Osteocyte (in vitro differentiated cells): ENCODE results near the gene PTPRD. TPM values are rescaled to one million over a fixed set of nuclear protein-coding genes. Genes with fewer than 3 reads are reported as not detected.
A peak's percentile ranks its signal among the peaks of the same experiment; 100 is the strongest.

Source experiments
- DNase-seq: peaks from one replicate; pipeline ENCODE4 v3.0.0; 2021; ENCODE audit warnings: mixed read lengths; ENCODE audit not compliant: unreplicated experiment; ENCODE audit errors: extremely low spot score
- H3K27ac Mint-ChIP-seq: one replicate; pipeline ENCODE4 v1.8.0; 2021; ENCODE audit warnings: mild to moderate bottlenecking, mixed read lengths; ENCODE audit not compliant: unreplicated experiment
- H3K27me3 Mint-ChIP-seq: one replicate; pipeline ENCODE4 v1.8.0; 2021; ENCODE audit warnings: mixed read lengths; ENCODE audit not compliant: unreplicated experiment
- H3K36me3 Mint-ChIP-seq: one replicate; pipeline ENCODE4 v1.8.0; 2021; ENCODE audit warnings: mixed read lengths; ENCODE audit not compliant: unreplicated experiment
- H3K4me1 Mint-ChIP-seq: one replicate; pipeline ENCODE4 v1.8.0; 2021; ENCODE audit warnings: mixed read lengths; ENCODE audit not compliant: unreplicated experiment
- H3K4me3 Mint-ChIP-seq: one replicate; pipeline ENCODE4 v1.8.0; 2021; ENCODE audit warnings: mild to moderate bottlenecking, moderate library complexity, mixed read lengths; ENCODE audit not compliant: unreplicated experiment
- H3K9me3 Mint-ChIP-seq: one replicate; pipeline ENCODE4 v1.8.0; 2021; ENCODE audit warnings: mixed read lengths; ENCODE audit not compliant: unreplicated experiment
- total RNA-seq: library from RNA; stranded (reverse); gene quantifications from 2 replicates; pipeline ENCODE4 v1.2.1, GENCODE V29; 2021
- TF ChIP-seq, protein P1 (sequence below): fragments of 200-600 bp; sonication (generic); IDR thresholded peaks from 2 replicates; pipeline ENCODE4 v1.5.0; 2021; ENCODE audit warnings: antibody characterized with exemption, mild to moderate bottlenecking, moderate library complexity

PTPRD gene
- total RNA-seq, 1 donor from 2014 or later = 5.4 TPM

DNA sequence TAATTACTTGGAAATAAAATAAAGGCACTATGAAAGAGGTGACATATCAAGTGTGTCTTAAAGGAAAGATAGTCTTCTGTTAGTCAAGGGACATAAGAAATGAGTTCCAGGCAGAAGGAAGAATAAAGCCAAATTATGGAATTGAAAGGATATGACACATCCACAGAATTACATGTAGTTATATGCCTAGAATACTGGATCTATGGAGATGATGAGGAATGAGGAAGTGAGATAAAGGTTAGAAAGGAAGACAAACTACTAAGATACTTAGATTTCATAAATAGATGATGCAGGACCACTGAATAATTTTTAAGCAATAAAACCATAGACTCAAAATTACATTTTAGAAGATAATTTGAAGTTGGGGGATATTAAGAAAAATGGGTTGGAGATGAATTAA, 609.8 kb downstream of the PTPRD start:
- TF ChIP-seq, protein P1, sequence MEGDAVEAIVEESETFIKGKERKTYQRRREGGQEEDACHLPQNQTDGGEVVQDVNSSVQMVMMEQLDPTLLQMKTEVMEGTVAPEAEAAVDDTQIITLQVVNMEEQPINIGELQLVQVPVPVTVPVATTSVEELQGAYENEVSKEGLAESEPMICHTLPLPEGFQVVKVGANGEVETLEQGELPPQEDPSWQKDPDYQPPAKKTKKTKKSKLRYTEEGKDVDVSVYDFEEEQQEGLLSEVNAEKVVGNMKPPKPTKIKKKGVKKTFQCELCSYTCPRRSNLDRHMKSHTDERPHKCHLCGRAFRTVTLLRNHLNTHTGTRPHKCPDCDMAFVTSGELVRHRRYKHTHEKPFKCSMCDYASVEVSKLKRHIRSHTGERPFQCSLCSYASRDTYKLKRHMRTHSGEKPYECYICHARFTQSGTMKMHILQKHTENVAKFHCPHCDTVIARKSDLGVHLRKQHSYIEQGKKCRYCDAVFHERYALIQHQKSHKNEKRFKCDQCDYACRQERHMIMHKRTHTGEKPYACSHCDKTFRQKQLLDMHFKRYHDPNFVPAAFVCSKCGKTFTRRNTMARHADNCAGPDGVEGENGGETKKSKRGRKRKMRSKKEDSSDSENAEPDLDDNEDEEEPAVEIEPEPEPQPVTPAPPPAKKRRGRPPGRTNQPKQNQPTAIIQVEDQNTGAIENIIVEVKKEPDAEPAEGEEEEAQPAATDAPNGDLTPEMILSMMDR = no peak
- H3K27me3 Mint-ChIP-seq = no peaks in the 10 kb centered on the region
- H3K4me3 Mint-ChIP-seq = no peak overlapping the region
- H3K4me1 Mint-ChIP-seq = peaks cover 6% of the 10 kb centered on the region
- DNase-seq = no peak
- no peak overlapping the region for H3K27ac Mint-ChIP-seq
- no peaks in the 10 kb centered on the region for H3K9me3 Mint-ChIP-seq
- H3K36me3 Mint-ChIP-seq = no peaks in the 10 kb centered on the region

DNA sequence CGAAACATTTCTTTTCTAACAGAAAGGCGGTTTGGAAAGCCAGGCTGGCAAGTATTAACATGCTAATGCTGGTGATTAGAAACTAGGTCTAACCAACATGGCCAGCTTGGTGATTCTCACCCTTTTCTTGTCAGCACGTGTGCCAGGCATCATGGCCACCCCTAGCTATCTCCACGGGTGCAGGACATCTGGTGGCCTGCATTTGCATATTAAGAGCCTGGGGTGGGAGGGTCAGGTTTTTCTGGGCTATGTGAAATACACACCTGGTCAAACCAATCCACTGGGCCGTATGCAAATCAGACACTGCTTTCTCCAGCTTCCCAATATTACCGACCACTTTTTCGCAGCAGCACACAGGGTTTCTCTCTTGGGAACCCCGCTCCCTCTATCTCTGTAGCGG, 612.1 kb downstream of the PTPRD start:
- Mint-ChIP-seq H3K9me3 (no peaks in the 10 kb centered on the region), H3K36me3 (no peaks in the 10 kb centered on the region), H3K27ac (no peak overlapping the region), H3K4me3 (no peak overlapping the region), H3K4me1 (peaks cover 6% of the 10 kb centered on the region), H3K27me3 (no peaks in the 10 kb centered on the region)
- no peak for DNase-seq
- TF ChIP-seq, protein P1 = no peak

DNA sequence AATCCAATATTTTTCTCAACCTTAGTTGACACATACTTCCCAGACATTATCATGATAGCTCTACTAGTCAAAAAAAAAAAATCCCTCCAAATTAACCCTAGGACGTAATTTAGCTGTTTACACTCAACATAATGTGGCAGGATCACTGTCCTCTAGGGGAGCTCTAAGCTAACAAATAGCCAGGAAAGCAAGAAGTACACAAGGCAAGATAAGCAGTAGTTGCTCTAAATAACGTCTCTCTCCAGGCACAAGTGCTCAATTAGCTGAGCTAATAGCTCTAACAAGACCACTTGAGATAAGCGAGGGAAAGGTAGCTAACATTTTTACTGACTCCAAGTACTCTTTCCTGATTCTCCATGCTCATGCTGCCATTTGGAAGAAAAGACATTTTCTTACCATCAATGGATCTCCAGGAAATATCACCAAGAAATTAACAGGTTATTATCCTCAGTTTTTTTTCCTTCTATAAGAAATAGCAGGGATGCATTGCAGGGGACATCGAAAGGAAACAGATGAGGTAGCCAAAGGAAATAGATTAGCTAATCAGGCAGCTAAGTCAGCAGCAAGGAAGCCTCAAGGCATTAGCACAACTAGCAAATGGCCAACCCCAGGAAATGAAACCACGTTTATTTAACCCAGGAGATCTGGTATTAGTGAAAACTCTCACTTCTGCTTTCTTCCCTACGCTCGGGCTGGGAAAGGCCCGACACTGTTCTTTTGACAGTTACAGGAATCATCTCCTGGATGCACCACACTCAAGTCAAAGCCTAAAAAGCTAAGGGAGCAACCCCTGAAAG, 614.1 kb downstream of the PTPRD start:
- no peaks in the 10 kb centered on the region for H3K36me3 Mint-ChIP-seq
- peaks cover 6% of the 10 kb centered on the region for H3K4me1 Mint-ChIP-seq
- TF ChIP-seq, protein P1 = peak; percentile 36
- H3K4me3 Mint-ChIP-seq = peak overlapping the region; percentile 12
- DNase-seq = no peak
- H3K9me3 Mint-ChIP-seq = no peaks in the 10 kb centered on the region
- H3K27me3 Mint-ChIP-seq = no peaks in the 10 kb centered on the region
- H3K27ac Mint-ChIP-seq = no peak overlapping the region

DNA sequence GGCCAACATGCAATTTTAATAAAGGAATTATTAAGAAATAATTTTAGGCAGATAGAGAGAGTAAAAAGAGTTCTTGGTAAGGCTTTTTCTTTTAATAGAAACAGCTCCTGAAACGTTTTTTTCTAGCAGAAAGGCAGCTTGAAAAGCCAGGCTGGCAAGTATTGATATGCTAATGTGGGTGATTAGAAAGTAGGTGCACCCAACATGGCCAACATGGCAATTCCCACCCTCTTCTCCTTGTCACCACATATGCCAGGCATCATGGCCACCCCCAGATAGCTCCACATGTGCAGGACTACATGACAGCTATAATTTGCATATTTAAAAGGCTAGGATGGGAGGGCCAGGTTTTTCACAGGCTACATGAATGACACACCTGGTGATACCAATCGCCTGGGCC, 615.2 kb downstream of the PTPRD start:
- TF ChIP-seq, protein P1 = no peak
- no peaks in the 10 kb centered on the region for H3K36me3 Mint-ChIP-seq
- no peaks in the 10 kb centered on the region for H3K9me3 Mint-ChIP-seq
- no peaks in the 10 kb centered on the region for H3K27me3 Mint-ChIP-seq
- no peak for DNase-seq
- no peak overlapping the region for H3K4me3 Mint-ChIP-seq
- H3K4me1 Mint-ChIP-seq = peaks cover 6% of the 10 kb centered on the region
- H3K27ac Mint-ChIP-seq = no peak overlapping the region

DNA sequence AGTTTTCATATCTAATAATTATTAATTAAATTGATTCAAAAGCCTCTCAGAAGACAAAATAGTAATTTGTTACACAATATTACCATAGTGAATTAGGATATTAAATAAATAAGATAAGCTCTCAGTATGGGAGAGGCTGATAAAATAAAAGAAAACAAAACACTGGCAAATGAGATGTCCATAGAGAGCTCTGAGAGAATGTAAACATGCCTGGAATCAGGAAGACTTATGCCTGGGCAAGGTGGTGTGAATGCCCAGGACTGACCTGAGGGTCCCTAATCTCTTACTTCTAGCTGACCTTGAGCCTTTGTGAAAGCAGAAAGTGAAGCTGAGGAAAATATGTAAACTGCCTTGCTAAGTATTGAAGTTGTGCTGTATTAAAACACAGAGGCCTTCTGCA, 616.5 kb downstream of the PTPRD start:
- Mint-ChIP-seq H3K36me3 (no peaks in the 10 kb centered on the region), H3K4me1 (peaks cover 6% of the 10 kb centered on the region), H3K27ac (no peak overlapping the region)

More for the DNA sequence above, 616.5 kb downstream of the PTPRD start:
- no peaks in the 10 kb centered on the region for H3K27me3 Mint-ChIP-seq
- TF ChIP-seq, protein P1 = no peak
- H3K4me3 Mint-ChIP-seq = no peak overlapping the region
- DNase-seq = no peak
- no peaks in the 10 kb centered on the region for H3K9me3 Mint-ChIP-seq
